ENCODE measurements around the gene CRX.

- TF ChIP-seq ZNF550 (CRISPR knock-in tag; IDR thresholded peaks at IDR 0.05; ENCODE audit: borderline replicate concordance), result no peak
- no peak for TF ChIP-seq POLR2A (IDR thresholded peaks at IDR 0.05; ENCODE audit: insufficient read depth in 1 of 2, low read depth in 2 of 2, low read length in 2 of 2)
- TF ChIP-seq CBFB (CRISPR knock-in tag; IDR thresholded peaks at IDR 0.05), result no peak
- no peak for TF ChIP-seq ZMAT5 (CRISPR knock-in tag; IDR thresholded peaks at IDR 0.05; ENCODE audit: borderline replicate concordance, low read depth)
- no peak for TF ChIP-seq MNT (IDR thresholded peaks at IDR 0.05)
- TF ChIP-seq CEBPG (CRISPR knock-in tag; IDR thresholded peaks at IDR 0.05), result no peak
- TF ChIP-seq GABPA (IDR thresholded peaks at IDR 0.05; ENCODE audit: low read depth, low read length), result no peak
- no peak for TF ChIP-seq GABPA (CRISPR knock-in tag; IDR thresholded peaks at IDR 0.05; ENCODE audit: low read depth)
- no peak for TF ChIP-seq FOXK1 (CRISPR knock-in tag; IDR thresholded peaks at IDR 0.05; ENCODE audit: borderline replicate concordance, low read depth)
- no peak for TF ChIP-seq E2F5 (CRISPR knock-in tag; conservative IDR thresholded peaks at IDR 0.05)
- TF ChIP-seq REST (IDR thresholded peaks at IDR 0.05; ENCODE audit: borderline replicate concordance in 1 of 2, low read depth in 1 of 2, low read length in 2 of 2), result no peak
- no peak for TF ChIP-seq CTCF (CRISPR knock-in tag; IDR thresholded peaks at IDR 0.05)
- TF ChIP-seq RNF2 (conservative IDR thresholded peaks at IDR 0.05; ENCODE audit: low read depth), result no peak
- TF ChIP-seq POLR2AphosphoS5 (IDR thresholded peaks at IDR 0.05; ENCODE audit: low read depth, low read length), result no peak
These were observed at the start of gene CRX for GRCh38 chr19:47821460-47822020.

Measured in HepG2 (cell line).